B cell (primary cell): ENCODE measurements around the gene ZNF319.

ENCODE experiments used
- CTCF ChIP-seq: fragments of 200-600 bp; IDR thresholded peaks from one replicate; pipeline ENCODE4 v1.8.0; 2022; ENCODE audit warnings: antibody characterized with exemption, mild to moderate bottlenecking
- EZH2 ChIP-seq: IDR thresholded peaks from 2 replicates; pipeline ENCODE4 v1.6.1; 2012; ENCODE audit warnings: borderline replicate concordance, low read depth, mild to moderate bottlenecking, moderate library complexity, low read length; ENCODE audit not compliant: insufficient read depth, poor library complexity, severe bottlenecking

DNA sequence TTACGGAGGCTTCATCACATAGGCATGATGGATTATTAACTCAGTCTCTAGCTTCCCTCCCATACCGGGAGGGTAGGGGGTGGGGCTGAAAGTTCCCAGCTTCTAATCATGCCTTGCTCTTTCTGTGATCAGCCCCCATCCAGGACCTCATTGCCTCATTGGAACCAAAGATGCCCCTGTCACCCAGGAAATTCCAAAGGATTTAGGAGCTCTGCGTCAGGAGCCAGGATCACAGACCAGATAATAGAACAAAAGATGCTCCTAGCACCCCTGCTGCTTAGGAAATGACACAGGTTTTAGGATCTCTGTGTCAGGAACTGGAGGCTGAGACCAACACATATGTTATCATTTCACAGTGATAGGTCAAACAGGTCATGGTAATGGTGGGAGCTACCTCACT is 10.4 kb upstream of the ZNF319 start:
- TF ChIP-seq EZH2 (no peak), CTCF (no peak)
